Measurements from ENCODE around the gene C12orf57.
"Not testable (repeated sequence)": the region's sequence is repeated elsewhere in the genome, so short reads cannot be mapped to it uniquely, and the experiment has no call there.

C12orf57 gene

GRCh38 chr12:6903722-6904121 is 40.1 kb upstream of the C12orf57 start:
- DNase-seq (ENCODE audit: low read depth in 2 of 2), result no peak
- no peak overlapping the region for H3K4me3 ChIP-seq (replicated peaks in 1 of 2; ENCODE audit: low read depth in 2 of 2, low read length in 2 of 2)
- TF ChIP-seq CTCF (IDR thresholded peaks at IDR 0.05; ENCODE audit: low read depth, low read length), result no peak

GRCh38 chr12:6904280-6905276 is 39.2 kb upstream of the C12orf57 start, which contains the start of gene LRRC23:
LRRC23 (plus strand) TSS chr12:6904822; CDS start chr12:6905634, 812 bp downstream.
- peak within 1 kb of the TSS; percentile 70 to 85 for H3K4me3 ChIP-seq (replicated peaks in 1 of 2; ENCODE audit: low read depth in 2 of 2, low read length in 2 of 2)
- DNase-seq (ENCODE audit: low read depth in 2 of 2), result peak; percentile 95 to 97
- no peak for TF ChIP-seq CTCF (IDR thresholded peaks at IDR 0.05; ENCODE audit: low read depth, low read length)

DNA sequence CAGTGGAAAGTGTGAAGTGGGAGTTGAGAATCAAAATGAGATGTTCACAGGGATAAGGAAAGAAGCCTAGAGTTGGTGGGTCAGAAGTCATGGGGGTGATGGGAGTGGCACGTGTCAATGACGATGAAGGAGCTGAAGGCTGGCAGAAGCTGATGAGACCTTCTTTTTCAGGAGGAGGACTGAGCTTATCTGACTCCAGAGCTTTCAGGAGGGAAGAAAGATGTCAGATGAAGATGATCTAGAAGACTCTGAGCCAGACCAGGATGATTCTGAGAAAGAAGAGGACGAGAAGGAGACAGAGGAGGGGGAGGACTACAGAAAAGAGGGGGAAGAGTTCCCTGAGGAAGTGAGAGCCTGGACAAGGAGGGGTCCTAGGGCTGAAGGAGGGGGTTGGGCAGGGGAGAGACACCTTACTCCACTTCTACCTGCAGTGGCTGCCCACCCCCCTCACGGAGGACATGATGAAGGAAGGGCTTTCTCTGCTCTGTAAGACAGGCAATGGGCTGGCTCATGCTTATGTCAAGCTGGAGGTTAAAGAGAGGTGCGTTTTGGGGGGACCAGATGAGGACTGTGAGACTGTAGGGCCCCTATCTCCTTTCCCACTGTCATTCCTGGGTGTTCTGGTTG is 38.3 kb upstream of the C12orf57 start:
- peak overlapping the region; percentile 70 to 85 for H3K4me3 ChIP-seq (replicated peaks in 1 of 2; ENCODE audit: low read depth in 2 of 2, low read length in 2 of 2)
- no peak for TF ChIP-seq CTCF (IDR thresholded peaks at IDR 0.05; ENCODE audit: low read depth, low read length)
- no peak for DNase-seq (ENCODE audit: low read depth in 2 of 2)

DNA sequence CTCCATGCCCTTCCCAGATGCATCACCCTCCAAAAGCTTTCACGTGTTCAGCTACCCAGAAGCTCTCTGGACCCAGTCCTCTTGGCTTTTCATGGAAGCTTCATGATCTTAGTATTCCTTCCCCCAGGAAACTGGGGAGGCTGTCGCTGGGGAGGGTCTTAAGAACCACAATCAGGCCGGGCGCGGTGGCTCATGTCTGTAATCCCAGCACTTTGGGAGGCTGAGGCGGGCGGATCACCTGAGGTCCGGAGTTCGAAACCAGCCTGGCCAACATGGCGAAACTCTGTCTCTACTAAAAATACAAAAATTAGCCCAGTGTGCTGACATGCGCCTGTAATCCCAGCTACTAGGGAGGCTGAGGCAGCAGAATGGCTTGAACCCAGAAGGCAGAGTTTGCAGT is 35.7 kb upstream of the C12orf57 start:
- DNase-seq (ENCODE audit: low read depth in 2 of 2); H3K4me3 ChIP-seq (replicated peaks in 1 of 2; ENCODE audit: low read depth in 2 of 2, low read length in 2 of 2): not testable (repeated sequence)

GRCh38 chr12:6909421-6910145 is 34.2 kb upstream of the C12orf57 start:
- H3K4me3 ChIP-seq (replicated peaks in 1 of 2; ENCODE audit: low read depth in 2 of 2, low read length in 2 of 2), result no peak overlapping the region
- TF ChIP-seq CTCF (IDR thresholded peaks at IDR 0.05; ENCODE audit: low read depth, low read length), result no peak

GRCh38 chr12:6912164-6912935 is 31.5 kb upstream of the C12orf57 start:
- TF ChIP-seq CTCF (IDR thresholded peaks at IDR 0.05; ENCODE audit: low read depth, low read length), result no peak
- no peak overlapping the region for H3K4me3 ChIP-seq (replicated peaks in 1 of 2; ENCODE audit: low read depth in 2 of 2, low read length in 2 of 2)
- no peak for DNase-seq (ENCODE audit: low read depth in 2 of 2)

More at GRCh38 chr12:6909421-6910145, 34.2 kb upstream of the C12orf57 start:
- DNase-seq (ENCODE audit: low read depth in 2 of 2), result no peak
